ACC112 (cell line): ENCODE measurements around the gene OGDH.

Source experiments
- H2AFZ ChIP-seq: fragments of 200-600 bp; sonication (generic); one replicate; pipeline ENCODE4 v1.6.0; 2017; ENCODE audit warnings: antibody characterized with exemption, low read length; ENCODE audit not compliant: unreplicated experiment
- H3K27ac ChIP-seq: fragments of 200-600 bp; sonication (generic); 2 replicates; pipeline ENCODE4 v1.5.1; 2014; ENCODE audit warnings: low read depth, mild to moderate bottlenecking, antibody characterized with exemption, low read length, moderate library complexity
- H3K27me3 ChIP-seq: fragments of 200-600 bp; sonication (generic); 2 replicates; pipeline ENCODE4 v1.6.1; 2014; ENCODE audit warnings: mild to moderate bottlenecking, antibody characterized with exemption, low read length, moderate library complexity, mixed read lengths; ENCODE audit not compliant: insufficient read depth
- H3K36me3 ChIP-seq: fragments of 200-600 bp; sonication (generic); 2 replicates; pipeline ENCODE4 v1.6.1; 2016; ENCODE audit warnings: mild to moderate bottlenecking, antibody characterized with exemption, low read length, moderate library complexity, mixed read lengths; ENCODE audit not compliant: insufficient read depth
- H3K4me1 ChIP-seq: fragments of 200-600 bp; sonication (generic); one replicate; pipeline ENCODE4 v1.6.1; 2016; ENCODE audit warnings: low read length, mixed read lengths; ENCODE audit not compliant: insufficient read depth, unreplicated experiment, control insufficient read depth
- H3K4me3 ChIP-seq: fragments of 200-600 bp; sonication (generic); 2 replicates; pipeline ENCODE4 v1.5.1; 2014; ENCODE audit warnings: mild to moderate bottlenecking, low read depth, low read length
- H3K79me2 ChIP-seq: fragments of 200-600 bp; sonication (generic); one replicate; pipeline ENCODE4 v1.6.0; 2016; ENCODE audit warnings: low read length; ENCODE audit not compliant: control insufficient read depth, unreplicated experiment, insufficient read depth

The OGDH gene

GRCh38 chr7:44673324-44673723 lies 66.9 kb downstream of the OGDH start:
- Histone ChIP-seq H3K79me2 (no peaks in the 10 kb centered on the region), H3K36me3 (peaks cover 9% of the 10 kb centered on the region; the same call in 1 of the 2 replicates)

GRCh38 chr7:44673771-44674170 lies 67.3 kb downstream of the OGDH start:
- Histone ChIP-seq H3K4me1 (peaks cover 11% of the 10 kb centered on the region), H2AFZ (no peak overlapping the region), H3K36me3 (peaks cover 9% of the 10 kb centered on the region; the same call in 1 of the 2 replicates), H3K79me2 (no peaks in the 10 kb centered on the region), H3K27ac (no peak overlapping the region), H3K4me3 (no peak overlapping the region), H3K27me3 (no peaks in the 10 kb centered on the region)

More at GRCh38 chr7:44673324-44673723, 66.9 kb downstream of the OGDH start:
- no peak overlapping the region for H2AFZ ChIP-seq
- H3K27ac ChIP-seq = no peak overlapping the region
- no peaks in the 10 kb centered on the region for H3K27me3 ChIP-seq
- no peak overlapping the region for H3K4me3 ChIP-seq
- H3K4me1 ChIP-seq = peaks cover 6% of the 10 kb centered on the region

- H3K27me3 ChIP-seq = no peaks in the 10 kb centered on the region
- H3K4me3 ChIP-seq = no peak overlapping the region
- H3K4me1 ChIP-seq = peaks cover 17% of the 10 kb centered on the region
- no peak overlapping the region for H3K27ac ChIP-seq
- peaks cover 9% of the 10 kb centered on the region; the same call in 1 of the 2 replicates for H3K36me3 ChIP-seq
- H3K79me2 ChIP-seq = no peaks in the 10 kb centered on the region
- H2AFZ ChIP-seq = no peak overlapping the region
Observed at GRCh38 chr7:44674381-44674780, 68.0 kb downstream of the OGDH start.

GRCh38 chr7:44676776-44677175 lies 70.3 kb downstream of the OGDH start:
- Histone ChIP-seq H3K27me3 (no peaks in the 10 kb centered on the region), H3K79me2 (no peaks in the 10 kb centered on the region), H3K4me3 (no peak overlapping the region), H3K4me1 (peaks cover 25% of the 10 kb centered on the region), H2AFZ (no peak overlapping the region), H3K36me3 (peaks cover 9% of the 10 kb centered on the region; the same call in 1 of the 2 replicates), H3K27ac (no peak overlapping the region)

GRCh38 chr7:44678101-44678470 lies 71.7 kb downstream of the OGDH start:
- Histone ChIP-seq H3K79me2 (no peaks in the 10 kb centered on the region), H3K4me3 (no peak overlapping the region), H3K36me3 (peaks cover 9% of the 10 kb centered on the region; the same call in 1 of the 2 replicates), H3K4me1 (peaks cover 25% of the 10 kb centered on the region), H2AFZ (no peak overlapping the region), H3K27ac (peak overlapping the region; percentile 38), H3K27me3 (no peaks in the 10 kb centered on the region)

GRCh38 chr7:44678471-44679179 lies 72.2 kb downstream of the OGDH start:
- Histone ChIP-seq H3K27ac (peak overlapping the region; percentile 38), H3K27me3 (no peaks in the 10 kb centered on the region), H3K79me2 (no peaks in the 10 kb centered on the region), H2AFZ (no peak overlapping the region), H3K4me1 (peaks cover 25% of the 10 kb centered on the region), H3K4me3 (no peak overlapping the region), H3K36me3 (0 out of 2 replicates have a peak, but pooled peaks cover 5% of the 10 kb centered on the region)

- Histone ChIP-seq H3K4me3 (no peak overlapping the region), H3K27ac (no peak overlapping the region), H3K4me1 (peaks cover 25% of the 10 kb centered on the region), H3K36me3 (no peaks in the 10 kb centered on the region), H3K79me2 (no peaks in the 10 kb centered on the region), H3K27me3 (no peaks in the 10 kb centered on the region), H2AFZ (no peak overlapping the region)
Observed at GRCh38 chr7:44681645-44682044, 75.2 kb downstream of the OGDH start.

- no peaks in the 10 kb centered on the region for H3K4me1 ChIP-seq
- no peak overlapping the region for H3K4me3 ChIP-seq
- no peak overlapping the region for H3K27ac ChIP-seq
- H3K36me3 ChIP-seq = no peaks in the 10 kb centered on the region
- no peaks in the 10 kb centered on the region for H3K27me3 ChIP-seq
- H3K79me2 ChIP-seq = no peaks in the 10 kb centered on the region
- H2AFZ ChIP-seq = no peak overlapping the region
Observed at GRCh38 chr7:44685723-44686122, 79.3 kb downstream of the OGDH start.

GRCh38 chr7:44689427-44689826 lies 83.0 kb downstream of the OGDH start:
- Histone ChIP-seq H2AFZ (no peak overlapping the region), H3K79me2 (no peaks in the 10 kb centered on the region), H3K27ac (no peak overlapping the region), H3K27me3 (no peaks in the 10 kb centered on the region), H3K4me3 (no peak overlapping the region), H3K36me3 (peaks cover 9% of the 10 kb centered on the region; the same call in 1 of the 2 replicates), H3K4me1 (peaks cover 9% of the 10 kb centered on the region)

GRCh38 chr7:44693641-44694313 lies 87.3 kb downstream of the OGDH start:
- peaks cover 10% of the 10 kb centered on the region for H3K4me1 ChIP-seq
- H2AFZ ChIP-seq = no peak overlapping the region
- H3K27ac ChIP-seq = peak overlapping the region; percentile 16; the same call in 1 of the 2 replicates
- H3K36me3 ChIP-seq = peaks cover 37% of the 10 kb centered on the region
- no peaks in the 10 kb centered on the region for H3K27me3 ChIP-seq
- H3K4me3 ChIP-seq = no peak overlapping the region
- no peaks in the 10 kb centered on the region for H3K79me2 ChIP-seq

- no peaks in the 10 kb centered on the region for H3K79me2 ChIP-seq
- peaks cover 10% of the 10 kb centered on the region for H3K4me1 ChIP-seq
- no peak overlapping the region for H3K4me3 ChIP-seq
- no peak overlapping the region for H2AFZ ChIP-seq
- H3K27ac ChIP-seq = peak overlapping the region; percentile 16; the same call in 1 of the 2 replicates
- no peaks in the 10 kb centered on the region for H3K27me3 ChIP-seq
- H3K36me3 ChIP-seq = peaks cover 38% of the 10 kb centered on the region
Observed at GRCh38 chr7:44694326-44694725, 87.9 kb downstream of the OGDH start.
